ENCODE results near the gene EIF2D. TPM values are rescaled to one million over a fixed set of nuclear protein-coding genes. Genes with fewer than 3 reads are reported as not detected.

The EIF2D gene
- total and polyA plus RNA-seq, 2 of the 8 experiments (the other 6 are each of a cell fraction or from before 2014, with no cell fraction given), result 36.1 to 37.1 TPM

DNA sequence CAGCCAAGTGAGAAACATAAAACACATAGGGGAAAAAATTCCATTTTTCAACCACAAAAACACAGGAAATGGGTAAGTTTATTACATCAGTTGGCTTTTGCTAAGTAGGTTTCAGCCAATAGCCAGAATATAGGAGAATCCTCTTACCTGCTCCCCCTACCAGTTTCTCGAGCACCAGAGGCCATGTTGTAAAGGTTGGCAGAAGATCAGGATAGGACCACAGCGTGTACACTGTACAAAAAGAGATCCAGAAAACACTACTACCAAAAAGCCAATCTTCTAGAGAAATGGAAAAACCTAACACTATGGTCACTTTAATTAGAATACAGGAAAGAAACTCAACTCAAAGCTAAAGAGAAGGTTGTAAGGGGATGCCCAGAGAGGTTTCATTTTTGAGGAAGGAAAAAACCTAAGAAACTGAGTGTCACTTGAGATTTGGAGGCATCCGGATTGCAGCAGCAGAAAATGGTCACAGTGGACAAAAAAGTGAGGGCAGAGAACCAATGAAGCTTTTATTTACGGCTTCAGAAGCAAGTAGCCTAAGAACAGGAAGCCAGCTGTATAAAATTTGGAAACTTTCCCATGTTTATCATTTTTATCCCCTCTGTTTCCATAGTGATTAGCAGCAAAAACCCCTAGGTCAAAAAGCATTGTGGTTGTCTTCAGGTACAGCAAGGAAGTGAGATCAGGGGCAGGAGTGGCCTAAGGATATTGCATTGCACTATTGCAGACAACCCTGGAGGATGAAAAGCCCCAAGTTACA lies 2.9 kb downstream of the EIF2D start:
- no peak overlapping the region for H3K9ac ChIP-seq (replicated peaks in 1 of 4; ENCODE audit: extremely low read depth in 1 of 4, low read depth in 3 of 4, low read length in 3 of 4)
- no peak overlapping the region for H2AFZ ChIP-seq (ENCODE audit: low read length)
- no peak overlapping the region for H2BK120ac ChIP-seq (replicated peaks; ENCODE audit: low read depth, low read length)
- H3K79me2 ChIP-seq (ENCODE audit: control insufficient read depth in 1 of 2, insufficient read depth in 2 of 2, low read length in 2 of 2), result peaks cover 0 to 7% of the 10 kb centered on the region in 2 experiments; a peak in 1 of 4 replicates
- H3K4me1 ChIP-seq (replicated peaks in 1 of 4; ENCODE audit: control insufficient read depth in 3 of 4, insufficient read depth in 4 of 4, low read length in 3 of 4), result peaks cover 0 to 6% (median 4%) of the 10 kb centered on the region in 4 experiments; a peak in 5 of 7 replicates
- no peak overlapping the region for H3K4me3 ChIP-seq (ENCODE audit: extremely low read depth in 1 of 4, insufficient read depth in 2 of 4, low read depth in 3 of 4, low read length in 4 of 4)
- H3K56ac ChIP-seq (replicated peaks; ENCODE audit: insufficient read length, low read depth, low read length), result no peak overlapping the region
- 86% methylated on average over 4 of the region's 4 CpGs; no CpG with 5 or more reads in 1 of the 2 experiments for WGBS, 2 experiments (ENCODE audit: extremely low coverage in 1 of 2, insufficient coverage in 1 of 2, insufficient read length in 1 of 2, insufficient replicate concordance in 2 of 2, low coverage in 1 of 2, low lambda C conversion rate in 2 of 2, missing lambda C conversion rate in 1 of 2)
- H3K9me3 ChIP-seq (ENCODE audit: insufficient read depth in 2 of 2, low read depth in 1 of 2, low read length in 1 of 2), result no peaks in the 10 kb centered on the region
- no peak overlapping the region for H4K5ac ChIP-seq (ENCODE audit: insufficient read length, low read depth, low read length)
- H3K36me3 ChIP-seq (ENCODE audit: control insufficient read depth in 2 of 4, insufficient read depth in 4 of 4, low read length in 3 of 4), result peaks cover 0 to 7% (median 1%) of the 10 kb centered on the region in 4 experiments; a peak in 4 of 8 replicates
- no peak overlapping the region for H3K27ac ChIP-seq (ENCODE audit: low read depth, low read length)
- H3K14ac ChIP-seq (ENCODE audit: insufficient read length), result no peak overlapping the region
- no peaks in the 10 kb centered on the region; the same call in 1 of the 2 replicates for H3K23me2 ChIP-seq (ENCODE audit: low read depth, low read length)
- POLR2A ChIA-PET (ENCODE audit: partially characterized antibody), result interaction anchor here (0.8 to 2.2 kb wide), 4 partner anchors 11 to 139 kb away, joined by 3 to 5 read pairs (median 3); partner anchors contain the start of gene IKBKE
- H3K27me3 ChIP-seq (replicated peaks in 1 of 4; ENCODE audit: control insufficient read depth in 3 of 4, extremely low read depth in 1 of 4, insufficient read depth in 3 of 4, low read length in 3 of 4), result no peaks in the 10 kb centered on the region; a peak in 1 of 7 replicates
- no peak overlapping the region for H2BK15ac ChIP-seq (ENCODE audit: low read length)
- no peak overlapping the region for H4K8ac ChIP-seq (ENCODE audit: extremely low read depth, insufficient read depth, low read length)
- no peak overlapping the region for H2BK5ac ChIP-seq (ENCODE audit: low read depth, low read length)
- CTCF ChIA-PET (ENCODE audit: partially characterized antibody), result interaction anchor here (0.5 to 11.0 kb wide), 30 partner anchors 9 to 378 kb away, joined by 3 to 140 read pairs (median 3); partner anchors contain the start of genes DYRK3, IL20 and RASSF5
- H3K23ac ChIP-seq (ENCODE audit: insufficient read length), result no peak overlapping the region
- H2AK5ac ChIP-seq (ENCODE audit: low read depth, low read length), result no peak overlapping the region
- H2BK12ac ChIP-seq (ENCODE audit: low read depth, low read length), result no peak overlapping the region
- DNase-seq (ENCODE audit: low read depth in 1 of 2, low spot score in 2 of 2) (no peak), FAIRE-seq (no peak)
- H3K4ac ChIP-seq (replicated peaks; ENCODE audit: insufficient read length, low read depth, low read length), result no peak overlapping the region
- peaks cover 4% of the 10 kb centered on the region; the same call in 1 of the 2 replicates for H3K79me1 ChIP-seq (ENCODE audit: low read depth, low read length)
- no peak overlapping the region for H3K18ac ChIP-seq (ENCODE audit: extremely low read depth, low read length)
- H4K20me1 ChIP-seq (replicated peaks in 1 of 2; ENCODE audit: control insufficient read depth in 1 of 2, insufficient read depth in 2 of 2, low read length in 2 of 2), result peaks cover 0 to 1% of the 10 kb centered on the region in 2 experiments
- no peak overlapping the region for H3K4me2 ChIP-seq (ENCODE audit: insufficient read depth in 1 of 2, low read depth in 2 of 2, low read length in 2 of 2)
- H4K91ac ChIP-seq (replicated peaks; ENCODE audit: insufficient read length, low read length), result no peak overlapping the region
- H2BK20ac ChIP-seq (ENCODE audit: low read length), result no peak overlapping the region

All from H1 (cell line).